HG02870 (cell line): ENCODE measurements around the gene ANO4.

Experiments
- ATAC-seq: cut with Tn5 transposase; IDR thresholded peaks from one replicate; pipeline ENCODE4 v1.9.1; 2021; ENCODE audit warnings: mild to moderate bottlenecking, moderate library complexity; ENCODE audit not compliant: unreplicated experiment

ANO4 gene

GRCh38 chr12:101168001-101168400 lies 373.4 kb downstream of the ANO4 start:
- ATAC-seq: no peak

GRCh38 chr12:101172316-101172715 lies 377.7 kb downstream of the ANO4 start:
- ATAC-seq: no peak

GRCh38 chr12:101173197-101173749 lies 378.7 kb downstream of the ANO4 start:
- ATAC-seq: no peak

GRCh38 chr12:101174541-101174940 lies 380.0 kb downstream of the ANO4 start:
- ATAC-seq: no peak
